ENCODE results near the gene GNAO1.

Gene GNAO1

GRCh38 chr16:56198006-56198754, 6.9 kb downstream of the GNAO1 start:
- no peak for DNase-seq (ENCODE audit: low read depth)

GRCh38 chr16:56198755-56199114, 7.4 kb downstream of the GNAO1 start:
- no peak for DNase-seq (ENCODE audit: low read depth)

GRCh38 chr16:56199164-56199563, 7.9 kb downstream of the GNAO1 start:
- no peak for DNase-seq (ENCODE audit: low read depth)

GRCh38 chr16:56201030-56201429, 9.7 kb downstream of the GNAO1 start:
- no peak for DNase-seq (ENCODE audit: low read depth)

- DNase-seq (ENCODE audit: low read depth) = no peak
Observed at GRCh38 chr16:56202036-56202435, 10.7 kb downstream of the GNAO1 start.

- peak; percentile 53 for DNase-seq (ENCODE audit: low read depth)
Observed at GRCh38 chr16:56203052-56203451, 11.8 kb downstream of the GNAO1 start.

- DNase-seq (ENCODE audit: low read depth) = no peak
Observed at GRCh38 chr16:56204816-56205215, 13.5 kb downstream of the GNAO1 start.

- DNase-seq (ENCODE audit: low read depth) = no peak
Observed at GRCh38 chr16:56206951-56207350, 15.7 kb downstream of the GNAO1 start.

GRCh38 chr16:56207421-56207820, 16.1 kb downstream of the GNAO1 start:
- no peak for DNase-seq (ENCODE audit: low read depth)

GRCh38 chr16:56211435-56211981, 20.2 kb downstream of the GNAO1 start:
- DNase-seq (ENCODE audit: low read depth) = no peak

GRCh38 chr16:56212144-56212543, 20.9 kb downstream of the GNAO1 start:
- DNase-seq (ENCODE audit: low read depth) = no peak

GRCh38 chr16:56221995-56222394, 30.7 kb downstream of the GNAO1 start:
- no peak for DNase-seq (ENCODE audit: low read depth)

- no peak for DNase-seq (ENCODE audit: low read depth)
Observed at GRCh38 chr16:56222474-56222997, 31.2 kb downstream of the GNAO1 start.

- no peak for DNase-seq (ENCODE audit: low read depth)
Observed at GRCh38 chr16:56225017-56225742, 33.9 kb downstream of the GNAO1 start.

- no peak for DNase-seq (ENCODE audit: low read depth)
Observed at GRCh38 chr16:56226187-56226586, 34.9 kb downstream of the GNAO1 start.

GRCh38 chr16:56226845-56227525, 35.7 kb downstream of the GNAO1 start:
- no peak for DNase-seq (ENCODE audit: low read depth)

- DNase-seq (ENCODE audit: low read depth) = no peak
Observed at GRCh38 chr16:56227936-56228335, 36.6 kb downstream of the GNAO1 start.

- DNase-seq (ENCODE audit: low read depth) = no peak
Observed at GRCh38 chr16:56228476-56228875, 37.2 kb downstream of the GNAO1 start.

- no peak for DNase-seq (ENCODE audit: low read depth)
Observed at GRCh38 chr16:56233795-56234566, 42.7 kb downstream of the GNAO1 start.

GRCh38 chr16:56234737-56235136, 43.4 kb downstream of the GNAO1 start:
- DNase-seq (ENCODE audit: low read depth) = no peak

- no peak for DNase-seq (ENCODE audit: low read depth)
Observed at GRCh38 chr16:56237451-56237930, 46.2 kb downstream of the GNAO1 start.

GRCh38 chr16:56238188-56238587, 46.9 kb downstream of the GNAO1 start:
- DNase-seq (ENCODE audit: low read depth) = no peak

Measured in activated T-cell treated with anti-CD3 and anti-CD28 coated beads for 48 hours (primary cell).